ENCODE measurements around the gene ZNF217. TPM values are rescaled to one million over a fixed set of nuclear protein-coding genes. Genes with fewer than 3 reads are reported as not detected.
"Not testable (repeated sequence)": the region's sequence is repeated elsewhere in the genome, so short reads cannot be mapped to it uniquely, and the experiment has no call there.

The ZNF217 gene
- total and polyA plus RNA-seq, 2 of the 8 experiments (the other 6 are each of a cell fraction or from before 2014, with no cell fraction given) = 15.3 to 87.9 TPM

- FAIRE-seq; H3K9ac ChIP-seq (replicated peaks in 1 of 4; ENCODE audit: extremely low read depth in 1 of 4, low read depth in 3 of 4, low read length in 3 of 4); H2BK20ac ChIP-seq (ENCODE audit: low read length); H3K14ac ChIP-seq (ENCODE audit: insufficient read length); H4K8ac ChIP-seq (ENCODE audit: extremely low read depth, insufficient read depth, low read length); H2BK5ac ChIP-seq (ENCODE audit: low read depth, low read length); H4K20me1 ChIP-seq (replicated peaks in 1 of 2; ENCODE audit: control insufficient read depth in 1 of 2, insufficient read depth in 2 of 2, low read length in 2 of 2); POLR2A ChIA-PET (ENCODE audit: partially characterized antibody); H3K27me3 ChIP-seq (replicated peaks in 1 of 4; ENCODE audit: control insufficient read depth in 3 of 4, extremely low read depth in 1 of 4, insufficient read depth in 3 of 4, low read length in 3 of 4); H3K4ac ChIP-seq (replicated peaks; ENCODE audit: insufficient read length, low read depth, low read length); H3K79me1 ChIP-seq (ENCODE audit: low read depth, low read length); H2AK5ac ChIP-seq (ENCODE audit: low read depth, low read length); H3K56ac ChIP-seq (replicated peaks; ENCODE audit: insufficient read length, low read depth, low read length); H2BK15ac ChIP-seq (ENCODE audit: low read length); H4K91ac ChIP-seq (replicated peaks; ENCODE audit: insufficient read length, low read length); H3K79me2 ChIP-seq (ENCODE audit: control insufficient read depth in 1 of 2, insufficient read depth in 2 of 2, low read length in 2 of 2); H3K23me2 ChIP-seq (ENCODE audit: low read depth, low read length); H3K4me3 ChIP-seq (ENCODE audit: extremely low read depth in 1 of 4, insufficient read depth in 2 of 4, low read depth in 3 of 4, low read length in 4 of 4); H3K9me3 ChIP-seq (ENCODE audit: insufficient read depth in 2 of 2, low read depth in 1 of 2, low read length in 1 of 2); H3K4me2 ChIP-seq (ENCODE audit: insufficient read depth in 1 of 2, low read depth in 2 of 2, low read length in 2 of 2); H3K27ac ChIP-seq (ENCODE audit: low read depth, low read length); H4K5ac ChIP-seq (ENCODE audit: insufficient read length, low read depth, low read length); H3K4me1 ChIP-seq (replicated peaks in 1 of 4; ENCODE audit: control insufficient read depth in 3 of 4, insufficient read depth in 4 of 4, low read length in 3 of 4); H2BK120ac ChIP-seq (replicated peaks; ENCODE audit: low read depth, low read length); DNase-seq (ENCODE audit: low read depth in 1 of 2, low spot score in 2 of 2); H3K23ac ChIP-seq (ENCODE audit: insufficient read length); H3K18ac ChIP-seq (ENCODE audit: extremely low read depth, low read length); H2AFZ ChIP-seq (ENCODE audit: low read length); H2BK12ac ChIP-seq (ENCODE audit: low read depth, low read length): not testable (repeated sequence)
- H3K36me3 ChIP-seq (ENCODE audit: control insufficient read depth in 2 of 4, insufficient read depth in 4 of 4, low read length in 3 of 4) = peaks cover 0 to 28% (median 4%) of the 10 kb centered on the region in 4 experiments; a peak in 3 of 8 replicates
- 92% methylated on average over 4 of the region's 9 CpGs; no CpG with 5 or more reads in 1 of the 2 experiments for WGBS, 2 experiments (ENCODE audit: extremely low coverage in 1 of 2, insufficient coverage in 1 of 2, insufficient read length in 1 of 2, insufficient replicate concordance in 2 of 2, low coverage in 1 of 2, low lambda C conversion rate in 2 of 2, missing lambda C conversion rate in 1 of 2)
- CTCF ChIA-PET (ENCODE audit: partially characterized antibody) = interaction anchor here (0.6 to 2.0 kb wide), 5 partner anchors 12 to 1857 kb away, joined by 3 to 6 read pairs (median 3); no protein-coding TSS in a partner anchor
These were observed 31.4 kb downstream of the ZNF217 start for GRCh38 chr20:53562104-53562764.

Measured in H1 (cell line).